NB4 (cell line): Measurements from ENCODE around the gene CPXM2.

ENCODE experiments used
- MYC ChIP-seq: IDR thresholded peaks from 2 replicates; pipeline ENCODE4 v1.6.1; 2011; ENCODE audit warnings: low read depth, low read length
- POLR2A ChIP-seq: IDR thresholded peaks from 2 replicates; pipeline ENCODE4 v1.6.1; 2011; ENCODE audit warnings: mild to moderate bottlenecking; ENCODE audit not compliant: insufficient read length; ENCODE audit errors: extremely low read depth
- TF ChIP-seq, protein P1 (sequence below): IDR thresholded peaks from one replicate; pipeline ENCODE4 v1.5.1; 2012; ENCODE audit warnings: low read depth, low read length
- TF ChIP-seq, protein P2 (sequence below): IDR thresholded peaks from 2 replicates; pipeline ENCODE4 v1.6.1; 2011; ENCODE audit warnings: low read depth, low read length

DNA sequence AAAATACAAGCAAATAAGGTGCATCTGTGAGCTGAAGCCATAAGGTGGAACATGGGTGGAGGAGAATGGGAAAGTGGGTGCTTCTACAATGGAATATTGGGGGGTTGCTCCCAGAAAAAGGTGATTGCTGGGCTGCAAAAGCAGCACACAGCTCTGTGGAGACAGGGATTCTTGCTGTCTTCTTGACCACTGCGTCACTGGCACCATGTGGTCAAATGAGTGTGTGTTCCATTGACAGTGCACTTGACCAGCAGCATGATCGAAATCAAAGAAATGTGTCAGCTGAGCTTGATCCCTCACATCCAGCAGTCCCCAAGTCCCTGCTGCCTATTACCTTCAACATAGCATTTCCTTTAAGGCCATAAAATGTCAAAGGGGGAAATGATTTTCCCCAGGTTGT is 169.3 kb downstream of the CPXM2 start:
- TF ChIP-seq, protein P1, sequence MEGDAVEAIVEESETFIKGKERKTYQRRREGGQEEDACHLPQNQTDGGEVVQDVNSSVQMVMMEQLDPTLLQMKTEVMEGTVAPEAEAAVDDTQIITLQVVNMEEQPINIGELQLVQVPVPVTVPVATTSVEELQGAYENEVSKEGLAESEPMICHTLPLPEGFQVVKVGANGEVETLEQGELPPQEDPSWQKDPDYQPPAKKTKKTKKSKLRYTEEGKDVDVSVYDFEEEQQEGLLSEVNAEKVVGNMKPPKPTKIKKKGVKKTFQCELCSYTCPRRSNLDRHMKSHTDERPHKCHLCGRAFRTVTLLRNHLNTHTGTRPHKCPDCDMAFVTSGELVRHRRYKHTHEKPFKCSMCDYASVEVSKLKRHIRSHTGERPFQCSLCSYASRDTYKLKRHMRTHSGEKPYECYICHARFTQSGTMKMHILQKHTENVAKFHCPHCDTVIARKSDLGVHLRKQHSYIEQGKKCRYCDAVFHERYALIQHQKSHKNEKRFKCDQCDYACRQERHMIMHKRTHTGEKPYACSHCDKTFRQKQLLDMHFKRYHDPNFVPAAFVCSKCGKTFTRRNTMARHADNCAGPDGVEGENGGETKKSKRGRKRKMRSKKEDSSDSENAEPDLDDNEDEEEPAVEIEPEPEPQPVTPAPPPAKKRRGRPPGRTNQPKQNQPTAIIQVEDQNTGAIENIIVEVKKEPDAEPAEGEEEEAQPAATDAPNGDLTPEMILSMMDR, result no peak
- TF ChIP-seq POLR2A (no peak), MYC (no peak)
- TF ChIP-seq, protein P2, sequence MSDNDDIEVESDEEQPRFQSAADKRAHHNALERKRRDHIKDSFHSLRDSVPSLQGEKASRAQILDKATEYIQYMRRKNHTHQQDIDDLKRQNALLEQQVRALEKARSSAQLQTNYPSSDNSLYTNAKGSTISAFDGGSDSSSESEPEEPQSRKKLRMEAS, result no peak
